GM12878 (cell line): ENCODE measurements around the gene RPRD1B. TPM values are rescaled to one million over a fixed set of nuclear protein-coding genes. Genes with fewer than 3 reads are reported as not detected.
A peak's percentile ranks its signal among the peaks of the same experiment; 100 is the strongest.

Experiments
- ATAC-seq: fragments of 200-7000 bp; cut with Tn5 transposase; 3 replicates; pipeline ENCODE4 v1.9.1; 2020; ENCODE audit warnings: mild to moderate bottlenecking, moderate library complexity
- BruUV-seq: library from RNA; stranded (reverse); fragments of 400-500 nt; replicated peaks from 2 replicates; lab custom pipeline; 2021; lab: Mats Ljungman, UMichigan
- CTCF ChIA-PET: fragments of 300-600 bp; sonication (Branson Sonifier 250); formaldehyde crosslinking; extraction: SDS; loops from one replicate; lab custom pipeline; 2021; ENCODE audit warnings: inconsistent platforms; lab: Yijun Ruan, JAX
- POLR2A ChIA-PET: fragments of 350-600 bp; formaldehyde crosslinking; extraction: SDS; loops from one replicate; lab custom pipeline; 2021; ENCODE audit warnings: inconsistent platforms; lab: Charles Lee
- RAD21 ChIA-PET: fragments of 300-600 bp; sonication (Branson Sonifier 250); formaldehyde crosslinking; loops from one replicate; lab custom pipeline; 2023; ENCODE audit warnings: antibody characterized with exemption; ENCODE audit not compliant: unreplicated experiment; lab: Charles Lee
- SMC1A ChIA-PET: fragments of 300-600 bp; sonication (Branson Sonifier 250); formaldehyde crosslinking; loops from one replicate; lab custom pipeline; 2023; ENCODE audit not compliant: unreplicated experiment, uncharacterized antibody; lab: Charles Lee
- DNase-seq: peaks from one replicate; pipeline ENCODE4 v3.0.0-alpha.2; 2011; ENCODE audit warnings: low read depth, low spot score
- FAIRE-seq: peaks from 3 replicates; lab custom pipeline; 2011; peaks lifted over from hg19 to GRCh38; lab: Jason Lieb, UNC
- H2AFZ ChIP-seq: 2 replicates; pipeline ENCODE4 v1.6.0; 2011; ENCODE audit warnings: low read depth, low read length, control low read depth; ENCODE audit not compliant: control insufficient read depth
- H3K27ac ChIP-seq: 2 replicates; pipeline ENCODE4 v1.5.1; 2011; ENCODE audit warnings: control low read depth; ENCODE audit not compliant: control insufficient read depth, insufficient read depth
- H3K27me3 ChIP-seq, 2 experiments: replicated peaks in 1 of 2; 2 replicates each; pipeline versions ENCODE4 v1.6.0 to v1.6.1; 2011; ENCODE audit warnings: low read length in 1 of 2; ENCODE audit not compliant: control insufficient read depth in 2 of 2, insufficient read depth in 2 of 2
- H3K36me3 ChIP-seq, 2 experiments: 2 replicates each; pipeline ENCODE4 v1.5.1; 2011; ENCODE audit warnings: low read length in 1 of 2; ENCODE audit not compliant: control insufficient read depth in 2 of 2, insufficient read depth in 2 of 2
- H3K4me1 ChIP-seq: 2 replicates; pipeline ENCODE4 v1.6.1; 2011; ENCODE audit warnings: mild to moderate bottlenecking, low read length, moderate library complexity, mixed read lengths; ENCODE audit not compliant: control insufficient read depth, insufficient read depth
- H3K4me2 ChIP-seq: 2 replicates; pipeline ENCODE4 v1.6.0; 2011; ENCODE audit warnings: control low read depth; ENCODE audit not compliant: control insufficient read depth, insufficient read depth
- H3K4me3 ChIP-seq: fragments of 200-600 bp; sonication (generic); 2 replicates; pipeline ENCODE4 v1.5.1; 2016
- H3K79me2 ChIP-seq: 2 replicates; pipeline ENCODE4 v1.6.0; 2011; ENCODE audit warnings: low read length; ENCODE audit not compliant: control insufficient read depth, insufficient read depth
- H3K9ac ChIP-seq: 2 replicates; pipeline ENCODE4 v1.8.0; 2011; ENCODE audit warnings: low read length, control low read depth, mixed read lengths; ENCODE audit not compliant: control insufficient read depth, insufficient read depth
- H3K9me3 ChIP-seq: replicated peaks from 3 replicates; pipeline ENCODE4 v1.5.1; 2011; ENCODE audit warnings: mild to moderate bottlenecking, low read length; ENCODE audit not compliant: control insufficient read depth, insufficient read depth
- H4K20me1 ChIP-seq: 2 replicates; pipeline ENCODE4 v1.6.0; 2011; ENCODE audit not compliant: control insufficient read depth, insufficient read depth
- LARP7 ChIP-seq: fragments of 450-650 bp; IDR thresholded peaks from 2 replicates; pipeline ENCODE4 v1.6.1; 2017; ENCODE audit warnings: mild to moderate bottlenecking
- RCOR1 ChIP-seq: conservative IDR thresholded peaks from 2 replicates; pipeline ENCODE4 v1.6.1; 2012; ENCODE audit warnings: low read depth, low read length, improper control_type of control experiment
- WGBS: methylation state at CpG from one replicate; pipeline ENCODE4 v1.1.6; 2016; ENCODE audit warnings: low lambda C conversion rate; ENCODE audit not compliant: insufficient replicate concordance, insufficient coverage; ENCODE audit errors: missing lambda C conversion rate; 5-methylcytosine and 5-hydroxymethylcytosine counted together
- in situ Hi-C: fragments of 300-500 bp; cut with MboI; formaldehyde crosslinking; loops from 9 replicates; pipeline ENCODE4 v1.14.3; 2018; ENCODE audit warnings: mixed read lengths
- intact Hi-C: fragments of 100-400 bp; cut with micrococcal nuclease; formaldehyde crosslinking; loops from one replicate; pipeline ENCODE4 v1.14.2; 2022; ENCODE audit not compliant: unreplicated experiment
- polyA plus RNA-seq, 11 experiments: library from polyadenylated mRNA; depleted of rRNA in 4 of 11; unstranded in 6 of 11; stranded (reverse) in 5 of 11; fragments of >200 nt; fragmentation: Nextera tagmentation in 4 of 11; fragmentation: Illumina TruSeq in 1 of 11; extraction: Ambion mirVana in 4 of 11; extraction: Trizol in 1 of 11; gene quantifications; 1 replicate in 1 of 11; 2 replicates in 10 of 11; pipeline versions ENCODE4 v1.2.1 to v1.2.3, GENCODE V29; 2011 to 2016; ENCODE audit warnings: inconsistent platforms in 2 of 11, missing spikeins in 2 of 11, low read depth in 1 of 11
- total RNA-seq, 4 experiments: library from RNA; depleted of rRNA in 3 of 4; stranded (reverse); fragments of >200 nt in 3 of 4; fragmentation: Illumina TruSeq in 1 of 4; extraction: Trizol in 1 of 4; gene quantifications; 2 replicates each; pipeline versions ENCODE4 v1.2.1 to v1.2.3, GENCODE V29; 2013 to 2021
- TF ChIP-seq, protein P1 (sequence below): fragments of 450-650 bp; formaldehyde crosslinking; IDR thresholded peaks from 2 replicates; pipeline ENCODE4 v1.4.0; 2020; ENCODE audit warnings: mild to moderate bottlenecking, moderate library complexity

RPRD1B gene
- total and polyA plus RNA-seq, 10 of the 15 experiments (the other 5 are each of a cell fraction or from before 2014, with no cell fraction given) = 5.2 to 40.2 (median 30.0) TPM

DNA sequence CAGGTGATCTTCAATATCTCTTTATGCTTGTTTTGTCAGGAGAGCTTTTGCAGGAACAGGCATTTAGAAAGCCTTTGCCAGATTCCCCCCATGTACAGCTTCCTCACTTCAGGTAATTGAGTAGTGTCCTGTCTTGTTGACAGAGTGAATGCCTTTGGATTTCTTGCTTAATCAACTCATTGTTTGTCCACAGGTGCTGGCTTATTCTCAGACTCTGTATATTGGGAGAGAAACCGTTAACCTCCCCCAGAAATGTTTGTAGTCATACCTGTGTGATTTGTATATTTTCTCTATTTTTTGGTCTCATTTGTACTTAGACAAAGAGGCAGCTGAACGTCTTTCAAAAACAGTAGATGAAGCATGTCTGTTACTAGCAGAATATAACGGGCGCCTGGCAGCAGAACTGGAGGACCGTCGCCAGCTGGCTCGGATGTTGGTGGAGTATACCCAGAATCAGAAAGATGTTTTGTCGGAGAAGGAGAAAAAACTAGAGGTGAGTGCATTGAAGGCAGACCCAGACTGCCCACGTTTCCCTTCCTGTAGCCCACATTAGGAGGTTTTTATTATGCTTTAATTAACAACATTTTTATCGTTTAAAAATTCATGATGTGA is 32.3 kb downstream of the RPRD1B start:
- ATAC-seq (no peak), DNase-seq (no peak)
- Histone ChIP-seq H4K20me1 (no peaks in the 10 kb centered on the region), H3K4me3 (no peak overlapping the region), H3K4me1 (peaks cover 16% of the 10 kb centered on the region; the same call in 1 of the 2 replicates), H3K36me3 (peaks cover 24 to 27% of the 10 kb centered on the region in 2 experiments), H3K27me3 (no peaks in the 10 kb centered on the region), H3K27ac (no peak overlapping the region; the same call in 1 of the 2 replicates), H3K9me3 (no peaks in the 10 kb centered on the region), H2AFZ (no peak overlapping the region)
- ChIA-PET CTCF (interaction anchor here (0.8 to 19.0 kb wide), 5 partner anchors 8 to 155 kb away, joined by 3 to 260 read pairs (median 7); no protein-coding TSS in a partner anchor), RAD21 (interaction anchor here (0.6 to 1.5 kb wide), 3 partner anchors 9 to 98 kb away, joined by 3 read pairs; no protein-coding TSS in a partner anchor)
- BruUV-seq = TSS peak; percentile 1
- intact Hi-C loops = no loop called here
- in situ Hi-C loops = loop anchor here (25.0 kb wide), 1 partner anchor 96 kb away; the partner anchor contains the start of gene TGM2
- WGBS = 67% methylated on average over 10 of the region's 10 CpGs
- TF ChIP-seq RCOR1 (no peak), LARP7 (no peak)
- TF ChIP-seq, protein P1, sequence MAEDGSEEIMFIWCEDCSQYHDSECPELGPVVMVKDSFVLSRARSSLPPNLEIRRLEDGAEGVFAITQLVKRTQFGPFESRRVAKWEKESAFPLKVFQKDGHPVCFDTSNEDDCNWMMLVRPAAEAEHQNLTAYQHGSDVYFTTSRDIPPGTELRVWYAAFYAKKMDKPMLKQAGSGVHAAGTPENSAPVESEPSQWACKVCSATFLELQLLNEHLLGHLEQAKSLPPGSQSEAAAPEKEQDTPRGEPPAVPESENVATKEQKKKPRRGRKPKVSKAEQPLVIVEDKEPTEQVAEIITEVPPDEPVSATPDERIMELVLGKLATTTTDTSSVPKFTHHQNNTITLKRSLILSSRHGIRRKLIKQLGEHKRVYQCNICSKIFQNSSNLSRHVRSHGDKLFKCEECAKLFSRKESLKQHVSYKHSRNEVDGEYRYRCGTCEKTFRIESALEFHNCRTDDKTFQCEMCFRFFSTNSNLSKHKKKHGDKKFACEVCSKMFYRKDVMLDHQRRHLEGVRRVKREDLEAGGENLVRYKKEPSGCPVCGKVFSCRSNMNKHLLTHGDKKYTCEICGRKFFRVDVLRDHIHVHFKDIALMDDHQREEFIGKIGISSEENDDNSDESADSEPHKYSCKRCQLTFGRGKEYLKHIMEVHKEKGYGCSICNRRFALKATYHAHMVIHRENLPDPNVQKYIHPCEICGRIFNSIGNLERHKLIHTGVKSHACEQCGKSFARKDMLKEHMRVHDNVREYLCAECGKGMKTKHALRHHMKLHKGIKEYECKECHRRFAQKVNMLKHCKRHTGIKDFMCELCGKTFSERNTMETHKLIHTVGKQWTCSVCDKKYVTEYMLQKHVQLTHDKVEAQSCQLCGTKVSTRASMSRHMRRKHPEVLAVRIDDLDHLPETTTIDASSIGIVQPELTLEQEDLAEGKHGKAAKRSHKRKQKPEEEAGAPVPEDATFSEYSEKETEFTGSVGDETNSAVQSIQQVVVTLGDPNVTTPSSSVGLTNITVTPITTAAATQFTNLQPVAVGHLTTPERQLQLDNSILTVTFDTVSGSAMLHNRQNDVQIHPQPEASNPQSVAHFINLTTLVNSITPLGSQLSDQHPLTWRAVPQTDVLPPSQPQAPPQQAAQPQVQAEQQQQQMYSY (CRISPR knock-in tag) = no peak
- TF ChIP-seq, all 136 proteins: peak for 0
- ChIA-PET POLR2A (interaction anchor here (1.0 to 1.4 kb wide), 2 partner anchors 8 to 44 kb away, joined by 4 read pairs; no protein-coding TSS in a partner anchor), SMC1A (interaction anchor here (1.2 to 4.1 kb wide), 3 partner anchors 8 to 27 kb away, joined by 3 to 47 read pairs (median 4); no protein-coding TSS in a partner anchor)
- no peaks in the 10 kb centered on the region for H3K79me2 ChIP-seq
- FAIRE-seq = no peak
- no peak overlapping the region for H3K9ac ChIP-seq
- no peak overlapping the region for H3K4me2 ChIP-seq
